ENCODE data around the gene C11orf54.
"Not testable (repeated sequence)": the region's sequence is repeated elsewhere in the genome, so short reads cannot be mapped to it uniquely, and the experiment has no call there.

Gene C11orf54

DNA sequence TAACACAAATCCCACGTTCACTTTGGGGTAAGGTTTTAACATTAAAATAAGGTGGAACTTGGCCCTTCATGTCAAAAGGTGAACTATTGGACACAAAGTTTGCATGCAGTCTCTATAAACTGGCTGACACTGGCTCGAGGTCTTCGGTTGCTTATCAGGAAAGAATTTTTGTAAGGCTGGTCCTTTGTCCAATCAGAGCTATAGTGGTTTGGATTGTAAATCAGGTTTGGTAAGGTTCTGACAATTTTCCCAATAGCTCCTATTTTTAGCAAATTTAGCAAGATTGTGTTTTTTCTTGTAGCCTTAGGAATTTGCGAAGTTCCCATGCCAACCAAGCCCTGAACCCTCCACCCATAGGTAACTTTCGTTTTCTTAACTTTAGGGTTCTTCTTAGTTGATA lies 25.0 kb downstream of the C11orf54 start:
- DNase-seq (ENCODE audit: low read depth in 3 of 3): no peak

DNA sequence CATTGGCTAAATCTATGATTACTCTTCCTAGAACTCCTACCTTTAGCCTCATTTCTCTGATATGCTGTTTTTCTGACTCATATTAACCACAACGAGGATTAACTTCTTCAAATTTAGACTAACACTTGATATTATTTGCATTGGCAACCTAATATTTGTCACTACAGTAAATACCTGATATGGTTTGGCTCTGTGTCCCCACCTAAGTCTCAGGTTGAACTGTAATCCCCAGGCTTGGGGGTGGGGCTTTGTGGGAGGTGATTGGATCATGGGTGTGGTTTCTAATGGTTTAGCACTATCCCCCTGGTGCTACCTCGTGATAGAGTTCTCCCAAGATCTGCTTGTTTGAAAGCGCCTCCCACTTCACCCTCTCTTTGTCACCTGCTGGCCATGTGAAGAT lies 25.5 kb downstream of the C11orf54 start:
- no peak for DNase-seq (ENCODE audit: low read depth in 3 of 3)

GRCh38 chr11:93770160-93770559 lies 28.7 kb downstream of the C11orf54 start:
- no peak for DNase-seq (ENCODE audit: low read depth in 3 of 3)

DNA sequence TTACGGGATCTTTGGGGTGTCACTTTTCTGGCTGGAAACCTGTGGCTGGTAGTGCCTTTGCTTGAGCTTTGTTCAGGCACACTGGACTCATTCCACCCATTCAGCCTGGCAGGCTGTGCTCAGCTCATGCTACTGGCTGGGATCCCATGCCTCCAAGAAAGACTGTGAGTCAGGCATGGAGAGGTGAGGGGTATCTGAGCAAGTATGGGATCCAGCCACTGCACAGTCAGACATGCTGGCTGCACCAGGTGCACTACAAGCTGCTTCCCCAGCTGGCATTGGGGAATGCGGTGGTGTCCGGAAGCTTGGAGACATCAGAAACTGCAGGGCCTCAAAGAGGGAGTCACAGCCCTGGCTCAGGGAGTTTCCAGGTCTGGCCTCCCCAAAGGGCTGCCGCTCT lies 30.7 kb downstream of the C11orf54 start:
- no peak for DNase-seq (ENCODE audit: low read depth in 3 of 3)

GRCh38 chr11:93773045-93773477 lies 31.6 kb downstream of the C11orf54 start:
- DNase-seq (ENCODE audit: low read depth in 3 of 3): no peak

- no peak for DNase-seq (ENCODE audit: low read depth in 3 of 3)
These were observed 32.2 kb downstream of the C11orf54 start for GRCh38 chr11:93773601-93774200.

GRCh38 chr11:93774560-93774959 lies 33.1 kb downstream of the C11orf54 start:
- DNase-seq (ENCODE audit: low read depth in 3 of 3): not testable (repeated sequence)

DNA sequence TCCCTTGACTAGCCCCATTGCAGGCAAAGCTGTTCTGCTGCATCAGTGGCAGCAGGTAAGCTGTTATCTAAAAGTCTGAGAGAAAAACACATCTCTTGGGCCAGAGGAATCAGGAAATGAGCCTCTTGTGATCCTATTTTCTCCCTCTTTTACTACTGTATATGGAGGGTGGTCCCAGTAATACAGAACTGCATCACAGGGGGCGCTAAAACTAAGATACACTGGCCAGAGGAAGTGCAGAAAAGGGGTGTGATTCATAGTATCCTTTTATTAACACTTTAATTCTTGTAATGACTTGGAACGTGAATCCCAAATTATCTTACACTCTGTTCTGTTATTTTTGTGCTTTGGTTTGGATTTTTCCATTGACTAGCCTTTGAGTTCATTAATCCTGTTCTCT lies 33.8 kb downstream of the C11orf54 start:
- DNase-seq (ENCODE audit: low read depth in 3 of 3): peak in 1 of 3 donors; percentile 13

GRCh38 chr11:93783362-93783761 lies 41.9 kb downstream of the C11orf54 start:
- no peak for DNase-seq (ENCODE audit: low read depth in 3 of 3)

DNA sequence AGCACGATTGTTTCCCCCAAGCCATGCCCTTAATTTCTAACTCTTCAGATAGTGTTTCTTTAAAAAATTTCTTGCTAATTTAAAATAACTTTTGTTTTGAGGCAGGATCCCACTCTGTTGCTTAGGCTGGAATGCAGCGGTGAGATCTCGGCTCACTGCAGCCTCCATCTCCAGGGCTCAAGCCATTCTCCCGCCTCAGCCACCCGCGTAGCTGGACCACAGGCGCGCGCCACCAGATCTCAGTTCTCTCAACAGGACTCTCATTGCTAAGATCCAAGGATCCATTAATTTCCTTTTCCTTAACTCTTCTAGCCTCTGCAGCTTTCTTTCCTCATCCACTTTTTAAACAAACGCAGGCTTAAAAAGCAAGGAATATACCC lies 42.3 kb downstream of the C11orf54 start:
- no peak for DNase-seq (ENCODE audit: low read depth in 3 of 3)

GRCh38 chr11:93784145-93784934 lies 42.9 kb downstream of the C11orf54 start, which contains the start of gene MED17:
MED17 (plus strand) TSS chr11:93784282; CDS start chr11:93784514, 232 bp downstream.
- peak; percentile 77 to 86 (median 84) for DNase-seq (ENCODE audit: low read depth in 3 of 3)

- peak in 2 of 3 donors; percentile 8 to 13 for DNase-seq (ENCODE audit: low read depth in 3 of 3)
These were observed 43.5 kb downstream of the C11orf54 start for GRCh38 chr11:93784935-93785360.

- DNase-seq (ENCODE audit: low read depth in 3 of 3): no peak
These were observed 50.0 kb downstream of the C11orf54 start for GRCh38 chr11:93791493-93791892.

- no peak for DNase-seq (ENCODE audit: low read depth in 3 of 3)
These were observed 55.2 kb downstream of the C11orf54 start for GRCh38 chr11:93796441-93797231.

DNA sequence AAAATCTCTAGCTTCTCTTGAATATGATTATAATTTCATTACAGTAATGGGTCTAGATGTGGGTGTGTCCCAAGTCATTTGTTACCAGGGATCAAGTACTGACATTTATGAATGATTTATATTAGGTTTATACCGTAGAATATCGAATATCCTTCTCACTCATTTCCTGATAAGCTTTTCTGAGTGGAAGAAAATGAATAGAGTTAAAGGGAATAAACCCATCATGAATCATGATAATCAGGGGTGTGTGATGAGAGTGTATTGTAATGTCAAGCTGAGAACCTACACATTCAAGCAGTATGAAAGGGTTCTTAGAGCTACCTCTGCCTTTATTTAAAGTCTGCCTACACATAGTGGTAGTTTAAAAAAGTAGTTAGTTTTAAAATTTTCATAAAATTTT lies 59.9 kb downstream of the C11orf54 start:
- no peak for DNase-seq (ENCODE audit: low read depth in 3 of 3)

DNA sequence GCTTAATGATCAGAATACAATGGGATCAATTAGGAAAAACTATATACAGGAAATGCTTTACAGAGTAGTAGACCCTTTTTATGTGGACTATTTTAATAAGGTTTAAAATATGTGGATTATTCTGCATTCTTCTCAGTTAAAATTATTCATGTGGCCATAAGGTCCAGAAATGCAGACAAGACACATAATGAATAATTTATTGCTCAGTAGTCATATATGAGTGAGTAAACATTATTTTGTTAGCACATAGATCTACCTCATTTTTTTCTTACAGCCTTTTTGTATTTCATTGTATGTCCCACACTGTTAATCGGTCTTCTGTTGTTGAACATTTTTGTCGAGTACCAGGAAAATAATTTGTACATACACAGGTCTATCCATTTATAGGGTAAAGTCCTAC lies 63.4 kb downstream of the C11orf54 start:
- no peak for DNase-seq (ENCODE audit: low read depth in 3 of 3)

GRCh38 chr11:93807980-93808379 lies 66.5 kb downstream of the C11orf54 start:
- DNase-seq (ENCODE audit: low read depth in 3 of 3): no peak

DNA sequence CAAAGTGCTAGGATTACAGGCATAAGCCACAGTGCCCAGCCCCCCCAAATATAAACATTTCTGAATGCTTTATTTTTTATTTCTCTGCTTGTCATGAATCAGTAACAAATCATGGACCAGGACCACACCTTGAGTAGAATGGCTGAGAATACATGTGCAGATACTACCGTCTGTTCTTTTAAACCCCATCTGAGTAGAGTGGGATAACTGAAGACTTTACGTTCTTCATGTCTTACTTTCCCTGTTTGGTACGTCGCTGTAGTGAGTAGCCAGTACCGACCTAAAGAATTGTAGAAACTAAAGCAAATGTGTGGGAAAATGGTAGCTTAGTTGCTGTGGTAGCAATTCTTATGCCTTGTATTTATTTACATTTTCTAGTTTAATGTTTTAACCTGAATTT lies 72.5 kb downstream of the C11orf54 start:
- DNase-seq (ENCODE audit: low read depth in 3 of 3): no peak

Measured in stimulated activated CD4-positive, alpha-beta T cell treated with anti-CD3 and anti-CD28 coated beads, TNF-alpha, amount 100 ng/mL, for 48 hours (primary cell).